Neural cell (in vitro differentiated cells): ENCODE results near the gene PHF23.

Experiments
- RAD21 ChIP-seq: fragments of 450-650 bp; conservative IDR thresholded peaks from 2 replicates; pipeline ENCODE4 v1.6.1; 2014; ENCODE audit warnings: antibody characterized with exemption, mild to moderate bottlenecking, moderate library complexity
- SMC3 ChIP-seq: fragments of 450-650 bp; conservative IDR thresholded peaks from 2 replicates; pipeline ENCODE4 v1.6.1; 2014; ENCODE audit warnings: antibody characterized with exemption, mild to moderate bottlenecking, moderate library complexity; ENCODE audit not compliant: poor library complexity
- TAF1 ChIP-seq: IDR thresholded peaks from 2 replicates; pipeline ENCODE4 v1.6.1; 2012; ENCODE audit warnings: low read depth

DNA sequence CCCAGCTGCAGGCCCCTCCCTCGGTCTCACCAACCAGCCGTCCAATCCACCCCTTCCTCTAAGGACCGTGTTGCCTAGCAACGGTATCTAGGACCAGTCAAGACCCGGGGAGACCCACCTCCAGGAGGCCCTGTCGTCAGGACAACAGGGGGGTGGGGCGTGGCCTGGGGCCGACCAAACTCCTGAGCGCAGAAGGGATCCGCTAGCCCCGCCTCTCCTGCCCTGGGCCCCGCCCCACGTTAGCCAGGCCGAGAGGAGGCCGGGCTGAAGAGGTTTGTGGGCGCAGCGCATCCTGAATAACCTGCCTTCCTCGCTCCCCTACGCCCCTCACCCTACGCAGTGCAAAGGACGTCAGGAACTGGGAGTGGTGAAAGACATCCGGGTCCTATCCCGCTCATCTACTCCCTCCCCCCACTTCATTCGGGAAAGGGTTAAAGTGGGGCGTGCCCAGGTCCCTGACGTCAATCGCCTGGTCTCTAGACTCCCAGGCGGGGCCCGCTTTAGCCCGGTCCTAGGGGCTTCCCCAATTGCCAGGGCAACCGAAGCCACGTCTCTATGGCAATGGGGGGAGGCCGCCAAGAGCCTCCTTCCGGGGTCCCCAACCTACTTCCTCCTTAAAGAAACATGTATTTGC, 34.3 kb downstream of the PHF23 start:
- no peak for TF ChIP-seq TAF1
- peak; percentile 35 for TF ChIP-seq RAD21
- TF ChIP-seq SMC3, result peak; percentile 54
